Spleen (tissue), 11 donors: ENCODE data around the gene UNC93A. TPM values are rescaled to one million over a fixed set of nuclear protein-coding genes. Genes with fewer than 3 reads are reported as not detected.
"Not testable (repeated sequence)": the region's sequence is repeated elsewhere in the genome, so short reads cannot be mapped to it uniquely, and the experiment has no call there.

Experiments
- DNase-seq: peaks from one replicate; pipeline ENCODE4 v3.0.0-alpha.2; 2020
- H3K27ac ChIP-seq, 8 donors: fragments of 200-600 bp; sonication (generic) in 7 of 8; 1 replicate in 4 of 8; 2 replicates in 4 of 8; pipeline versions ENCODE4 v1.5.0 to v1.8.0; 2016 to 2021; ENCODE audit warnings: inconsistent platforms in 4 of 8, mild to moderate bottlenecking in 4 of 8, moderate library complexity in 1 of 8
- H3K27me3 ChIP-seq, 7 donors: fragments of 200-600 bp; sonication (generic) in 6 of 7; replicated peaks in 1 of 7; 1 replicate in 4 of 7; 2 replicates in 3 of 7; pipeline versions ENCODE4 v1.5.0 to v1.8.0; 2016 to 2021; ENCODE audit warnings: inconsistent platforms in 3 of 7, mild to moderate bottlenecking in 1 of 7
- H3K36me3 ChIP-seq, 6 donors: fragments of 200-600 bp; sonication (generic) in 5 of 6; 1 replicate in 4 of 6; 2 replicates in 2 of 6; pipeline versions ENCODE4 v1.5.0 to v1.8.0; 2016 to 2021; ENCODE audit warnings: inconsistent platforms in 2 of 6
- H3K4me1 ChIP-seq, 6 donors: fragments of 200-600 bp; sonication (generic) in 5 of 6; 1 replicate in 3 of 6; 2 replicates in 3 of 6; pipeline versions ENCODE4 v1.5.0 to v1.8.0; 2016 to 2021; ENCODE audit warnings: inconsistent platforms in 3 of 6
- H3K4me3 ChIP-seq, 8 donors: fragments of 200-600 bp; sonication (generic) in 7 of 8; 1 replicate in 4 of 8; 2 replicates in 4 of 8; pipeline versions ENCODE4 v1.5.0 to v1.8.0; 2016 to 2021; ENCODE audit warnings: inconsistent platforms in 4 of 8, mild to moderate bottlenecking in 4 of 8, moderate library complexity in 2 of 8
- H3K9me3 ChIP-seq, 8 donors: fragments of 200-600 bp; sonication (generic) in 7 of 8; 1 replicate in 4 of 8; 2 replicates in 4 of 8; pipeline versions ENCODE4 v1.5.0 to v1.8.0; 2016 to 2021; ENCODE audit warnings: inconsistent platforms in 4 of 8
- CTCF ChIP-seq, 11 experiments: fragments of 200-600 bp in 7 of 11; fragments of 450-650 bp in 4 of 11; sonication (generic) in 4 of 11; IDR thresholded peaks in 8 of 11; conservative IDR thresholded peaks in 3 of 11; 1 replicate in 7 of 11; 2 replicates in 4 of 11; pipeline versions ENCODE4 v1.4.0 to v1.8.0; 2016 to 2021; ENCODE audit warnings: antibody characterized with exemption in 11 of 11, inconsistent platforms in 4 of 11, mild to moderate bottlenecking in 1 of 11
- POLR2A ChIP-seq, 3 donors: fragments of 450-650 bp; IDR thresholded peaks; one replicate each; pipeline ENCODE4 v1.5.1; 2017; ENCODE audit warnings: antibody characterized with exemption in 3 of 3, mild to moderate bottlenecking in 1 of 3
- POLR2AphosphoS5 ChIP-seq, 3 donors: sonication (generic); formaldehyde crosslinking; IDR thresholded peaks; one replicate each; pipeline ENCODE4 v1.5.1; 2017; ENCODE audit warnings: antibody characterized with exemption in 3 of 3
- WGBS, 5 donors: extraction: QIAGEN DNeasy Blood & Tissue Kit in 3 of 5; methylation state at CpG; one replicate each; pipeline versions ENCODE4 v1.1.5 to v1.1.7; 2013 to 2018; 5-methylcytosine and 5-hydroxymethylcytosine counted together
- intact Hi-C: fragments of 100-400 bp; cut with DNase I; formaldehyde crosslinking; loops from one replicate; pipeline ENCODE4 v1.15.0; 2023; ENCODE audit warnings: low total_unique reads
- polyA plus RNA-seq, 3 donors: library from polyadenylated mRNA; stranded (reverse); fragments of 200-250 nt; gene quantifications; one replicate each; pipeline ENCODE4 v1.2.1, GENCODE V29; 2013
- total RNA-seq, 7 donors: library from RNA; depleted of rRNA in 3 of 7; stranded (reverse); fragments of >200 nt in 3 of 7; fragmentation: NEBNext Ultra II Directional in 4 of 7; extraction: Animal tissue kit (Norgen Biotek cat#: 25700) in 4 of 7; gene quantifications; one replicate each; pipeline versions ENCODE4 v1.1.0 to v1.2.1, GENCODE V29; 2016 to 2021
- donor health status: healthy with polysubstance abuse.
- donor health status: DM: no; HTN: no; CAD: no; lungs with moderate emphysema.
- donor health status: DM: no; HTN: no; CAD: no.
- donor health status: Bipolar disorder and iron deficiency.
- donor health status: healthy.
- donor health status: DM: no; HTN: no; CAD: no.
- donor health status: DM: yes; HTN: yes; CAD: no.

The UNC93A gene
- total and polyA plus RNA-seq, 10 donors, result not detected

- H3K9me3 ChIP-seq, result no peaks in the 10 kb centered on the region
- no peak for TF ChIP-seq POLR2AphosphoS5 (IDR thresholded peaks at IDR 0.05)
- TF ChIP-seq POLR2A (IDR thresholded peaks at IDR 0.05), result no peak
- no peak for TF ChIP-seq CTCF (IDR thresholded peaks at IDR 0.05 in 8 of 11, conservative IDR thresholded peaks at IDR 0.05 in 3 of 11)
- 64 to 85% (median 81%) methylated on average over 8 of the region's 8 CpGs for WGBS, 5 donors
- intact Hi-C loops, result no loop called here
- H3K27ac ChIP-seq, result no peak overlapping the region
- H3K27me3 ChIP-seq, result peaks cover 0 to 15% (median 0%) of the 10 kb centered on the region in 7 donors
- H3K4me3 ChIP-seq, result no peak overlapping the region
- H3K4me1 ChIP-seq, result no peaks in the 10 kb centered on the region
- DNase-seq, result no peak
- no peaks in the 10 kb centered on the region for H3K36me3 ChIP-seq
Observed at GRCh38 chr6:167275001-167275400, 16.1 kb upstream of the UNC93A start.

- Histone ChIP-seq H3K4me3 (no peak overlapping the region), H3K4me1 (no peaks in the 10 kb centered on the region), H3K36me3 (no peaks in the 10 kb centered on the region), H3K27me3 (peaks cover 0 to 15% (median 0%) of the 10 kb centered on the region in 7 donors), H3K27ac (no peak overlapping the region), H3K9me3 (no peaks in the 10 kb centered on the region)
- no peak for DNase-seq
- TF ChIP-seq POLR2AphosphoS5 (IDR thresholded peaks at IDR 0.05) (no peak), POLR2A (IDR thresholded peaks at IDR 0.05) (no peak), CTCF (IDR thresholded peaks at IDR 0.05 in 8 of 11, conservative IDR thresholded peaks at IDR 0.05 in 3 of 11) (no peak)
- intact Hi-C loops, result no loop called here
- 75 to 90% (median 80%) methylated on average over 2 to 4 of the region's 4 CpGs for whole genome bisulfite sequencing, 5 donors
Observed at GRCh38 chr6:167275436-167275835, 15.7 kb upstream of the UNC93A start.

- no peak overlapping the region for H3K27ac ChIP-seq
- peaks cover 0 to 15% (median 0%) of the 10 kb centered on the region in 7 donors for H3K27me3 ChIP-seq
- no peaks in the 10 kb centered on the region for H3K9me3 ChIP-seq
Observed at GRCh38 chr6:167276772-167277533, 14.2 kb upstream of the UNC93A start.

GRCh38 chr6:167278173-167278940 lies 12.8 kb upstream of the UNC93A start:
- 54 to 69% (median 63%) methylated on average over 12 to 13 of the region's 16 CpGs for WGBS, 5 donors
- H3K4me3 ChIP-seq, H3K9me3 ChIP-seq, intact Hi-C loops, H3K36me3 ChIP-seq, DNase-seq, H3K27ac ChIP-seq, H3K4me1 ChIP-seq: not testable (repeated sequence)
- peaks cover 0 to 15% (median 0%) of the 10 kb centered on the region in 7 donors for H3K27me3 ChIP-seq

More at GRCh38 chr6:167276772-167277533, 14.2 kb upstream of the UNC93A start:
- H3K4me3 ChIP-seq, result no peak overlapping the region
- no peaks in the 10 kb centered on the region for H3K36me3 ChIP-seq
- H3K4me1 ChIP-seq, result no peaks in the 10 kb centered on the region
- intact Hi-C loops, result no loop called here
- DNase-seq, result no peak
- no peak for TF ChIP-seq CTCF (IDR thresholded peaks at IDR 0.05 in 8 of 11, conservative IDR thresholded peaks at IDR 0.05 in 3 of 11)
- TF ChIP-seq POLR2A (IDR thresholded peaks at IDR 0.05), result no peak
- no peak for TF ChIP-seq POLR2AphosphoS5 (IDR thresholded peaks at IDR 0.05)
- 65 to 86% (median 80%) methylated on average over 10 to 13 of the region's 13 CpGs for WGBS, 5 donors
